NCI-H1930 (cell line): ENCODE measurements around the gene SPESP1.

Experiments used
- DNase-seq, 2 experiments: peaks; one replicate each; lab custom pipeline; 2025; lab: John Stamatoyannopoulos, UW

The SPESP1 gene

DNA sequence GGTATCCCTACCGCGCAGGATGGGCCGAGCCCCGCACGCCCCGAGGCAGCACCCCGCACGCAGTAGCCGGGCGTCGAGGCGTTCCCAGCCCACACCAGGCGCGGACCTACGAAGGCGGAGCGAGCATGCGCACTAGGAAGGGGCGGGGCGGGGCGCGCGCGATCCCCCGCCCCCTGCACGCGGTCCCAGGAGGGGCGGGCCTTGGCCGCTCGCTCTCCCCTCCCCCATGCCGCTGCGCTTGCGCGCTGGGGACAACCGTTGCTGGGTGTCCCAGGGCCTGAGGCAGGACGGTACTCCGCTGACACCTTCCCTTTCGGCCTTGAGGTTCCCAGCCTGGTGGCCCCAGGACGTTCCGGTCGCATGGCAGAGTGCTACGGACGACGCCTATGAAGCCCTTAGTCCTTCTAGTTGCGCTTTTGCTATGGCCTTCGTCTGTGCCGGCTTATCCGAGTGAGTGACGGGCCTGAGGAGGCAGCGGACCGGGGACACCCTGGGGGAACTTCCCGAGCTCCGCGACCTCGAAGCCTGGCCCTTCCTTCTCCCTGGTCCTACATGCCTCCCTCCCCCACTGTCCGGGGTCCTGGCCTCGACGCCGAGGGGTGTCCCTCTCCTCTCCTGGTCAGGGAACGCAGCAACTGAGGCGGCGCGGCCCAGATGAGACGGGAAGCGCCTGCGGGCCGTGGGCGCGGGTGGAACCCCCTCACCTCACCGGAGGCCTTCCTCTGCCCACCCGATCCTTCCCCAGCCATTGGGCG is at the start of gene SPESP1:
TSS of gene SPESP1 (plus strand) at position 258 of the 755 bp plus-strand sequence. CDS start at position 387, 129 bp downstream.
- DNase-seq, result no peak

DNA sequence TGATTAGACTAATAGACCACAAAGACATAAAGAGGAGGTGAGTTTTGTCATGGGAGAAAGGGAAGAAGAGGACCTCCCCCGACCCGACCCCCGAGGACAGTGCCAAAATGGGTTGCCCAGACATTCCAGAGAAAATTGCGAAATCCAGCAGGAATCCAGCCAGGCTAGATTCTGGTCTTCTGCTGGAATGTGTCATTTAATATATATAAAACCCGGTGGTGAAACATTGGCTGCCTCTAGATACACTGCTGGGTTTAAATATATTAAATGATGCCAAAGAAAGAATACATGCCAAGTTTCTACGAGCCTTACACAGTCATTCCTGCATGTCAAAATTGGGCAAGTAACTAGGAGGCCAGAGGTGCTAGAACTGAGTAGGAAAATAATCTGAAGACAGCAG is 45.3 kb upstream of the SPESP1 start:
- no peak for DNase-seq

DNA sequence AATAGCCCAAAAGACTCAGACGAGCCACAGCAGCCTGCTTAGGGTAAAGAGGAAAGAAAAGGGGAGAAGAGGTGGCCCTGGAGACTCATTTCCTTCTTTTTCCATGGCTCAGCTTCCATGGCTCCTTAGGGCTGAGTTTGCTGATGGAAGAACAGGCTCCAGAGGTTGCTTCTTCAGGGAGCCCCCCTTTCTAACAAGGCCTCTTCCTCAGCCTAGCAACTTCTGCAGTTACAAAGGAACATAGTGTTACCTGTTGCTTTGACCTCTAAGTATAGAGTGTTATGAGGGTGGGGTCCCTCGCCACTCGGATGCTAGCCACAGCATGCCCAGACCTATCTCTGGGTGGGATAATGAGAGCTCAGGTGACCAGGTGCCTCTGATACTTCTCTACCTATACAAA is 43.2 kb upstream of the SPESP1 start:
- DNase-seq, result no peak

DNA sequence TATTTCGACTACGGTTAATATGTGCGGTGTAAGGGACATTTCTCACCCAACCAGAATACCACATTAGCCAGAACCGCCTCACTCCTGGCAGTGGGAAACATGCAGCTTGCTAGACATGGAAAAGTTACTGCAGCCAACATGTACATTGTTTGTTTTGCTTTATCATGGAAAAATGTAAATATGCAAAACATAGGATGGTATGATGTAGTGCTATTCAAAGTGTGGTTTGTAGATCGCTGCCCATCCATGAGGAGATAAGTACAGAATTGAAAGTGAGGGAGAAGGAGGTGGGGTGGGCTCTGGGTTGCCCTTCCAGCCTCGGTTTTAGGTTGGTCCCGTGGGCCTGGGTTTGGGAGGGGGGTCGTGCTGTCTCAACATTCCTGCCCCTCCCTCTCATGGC is 42.5 kb upstream of the SPESP1 start:
- DNase-seq, result no peak

DNA sequence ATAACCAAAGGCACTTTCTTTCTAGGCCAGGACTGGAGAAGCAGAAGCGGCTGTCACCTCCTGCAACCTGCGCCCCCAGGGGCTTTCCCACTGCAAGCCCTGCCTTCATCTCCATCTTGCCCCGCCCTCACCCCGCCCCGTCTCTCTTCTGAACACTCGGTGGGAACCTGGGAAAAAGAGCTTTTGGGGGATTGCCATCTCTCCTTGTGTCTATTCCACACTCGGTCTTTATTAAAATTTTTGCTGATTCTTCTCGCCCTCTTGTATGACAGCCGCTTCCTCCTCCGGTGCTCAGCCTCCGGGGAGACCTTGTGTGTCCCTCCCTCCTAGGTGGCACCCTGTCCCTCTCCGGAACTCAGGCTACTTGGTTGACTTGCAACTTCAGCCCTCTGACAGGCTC is 41.9 kb upstream of the SPESP1 start:
- no peak for DNase-seq

DNA sequence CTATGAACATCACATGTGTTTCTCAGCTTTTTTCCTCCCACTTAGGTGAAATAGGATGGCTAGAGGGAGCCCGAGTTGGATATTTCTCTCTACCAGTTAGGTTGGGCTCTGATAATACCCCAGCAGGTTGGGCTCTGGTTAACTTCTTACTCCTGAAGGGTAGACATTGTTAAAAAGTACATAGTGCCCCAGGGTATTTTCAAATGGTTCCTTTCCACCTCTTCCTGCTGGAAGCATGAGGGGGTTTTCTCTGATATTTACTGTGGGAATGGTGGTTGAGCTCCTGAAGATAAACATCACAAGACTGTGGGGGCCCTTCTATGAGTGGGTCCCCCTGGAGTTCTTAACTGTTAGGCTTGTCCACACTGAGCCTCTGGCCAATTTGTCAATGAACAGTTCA is 36.1 kb upstream of the SPESP1 start:
- DNase-seq, result no peak

DNA sequence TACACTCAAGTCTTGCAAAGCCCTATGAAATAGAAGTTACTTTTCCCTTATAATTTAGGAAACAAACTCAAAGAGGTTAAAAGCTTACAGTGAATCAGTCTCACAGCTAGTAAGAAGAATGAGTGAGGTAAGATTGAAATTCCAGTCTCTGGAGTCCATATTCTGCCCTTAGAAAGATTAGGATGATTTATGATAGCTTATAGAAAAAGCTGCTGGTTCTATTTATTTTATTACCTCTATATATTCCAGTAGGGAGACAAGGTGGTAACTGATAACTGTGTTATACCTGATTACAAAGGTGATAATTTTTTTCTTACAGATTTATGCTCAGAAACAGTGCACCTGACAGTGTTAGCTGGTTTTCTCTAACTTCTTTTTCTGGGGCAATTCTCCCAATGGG is 34.1 kb upstream of the SPESP1 start:
- no peak for DNase-seq

DNA sequence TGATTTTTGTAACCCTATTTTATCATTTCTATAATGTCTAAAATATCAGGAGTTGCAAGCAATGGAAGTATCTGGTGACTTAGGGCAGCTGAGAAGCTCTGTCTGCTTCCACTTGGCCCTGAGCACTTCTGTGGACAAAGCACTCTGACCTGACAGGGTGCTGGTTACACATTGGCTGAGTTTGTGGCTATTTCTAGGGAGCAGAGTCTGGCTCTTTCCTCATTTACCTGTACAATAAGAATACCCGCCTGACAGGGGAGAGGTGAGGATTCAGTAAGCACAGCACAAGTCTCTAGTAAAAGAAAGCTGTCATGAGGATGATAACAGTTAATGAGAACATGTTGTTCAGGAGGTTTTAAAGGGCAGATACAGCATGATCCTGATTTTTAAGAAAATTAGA is 33.3 kb upstream of the SPESP1 start:
- DNase-seq, result no peak

DNA sequence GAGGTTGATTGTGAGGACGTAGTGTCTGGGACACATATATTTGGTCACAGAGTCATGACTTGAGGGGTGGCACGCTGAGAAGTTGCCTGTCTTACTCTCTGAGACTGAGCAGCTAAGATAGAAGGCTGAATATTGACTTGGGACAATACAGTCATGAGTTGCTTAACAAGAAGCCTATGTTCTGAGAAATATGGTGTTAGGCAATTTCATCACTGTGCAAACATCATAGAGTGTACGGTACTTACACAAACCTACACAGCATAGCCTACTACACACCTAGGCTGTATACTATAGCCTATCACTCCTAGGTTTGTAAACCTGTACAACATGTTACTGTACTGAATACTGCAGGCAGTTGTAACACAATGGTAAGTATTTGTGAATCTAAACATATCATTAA is 30.3 kb upstream of the SPESP1 start:
- no peak for DNase-seq

DNA sequence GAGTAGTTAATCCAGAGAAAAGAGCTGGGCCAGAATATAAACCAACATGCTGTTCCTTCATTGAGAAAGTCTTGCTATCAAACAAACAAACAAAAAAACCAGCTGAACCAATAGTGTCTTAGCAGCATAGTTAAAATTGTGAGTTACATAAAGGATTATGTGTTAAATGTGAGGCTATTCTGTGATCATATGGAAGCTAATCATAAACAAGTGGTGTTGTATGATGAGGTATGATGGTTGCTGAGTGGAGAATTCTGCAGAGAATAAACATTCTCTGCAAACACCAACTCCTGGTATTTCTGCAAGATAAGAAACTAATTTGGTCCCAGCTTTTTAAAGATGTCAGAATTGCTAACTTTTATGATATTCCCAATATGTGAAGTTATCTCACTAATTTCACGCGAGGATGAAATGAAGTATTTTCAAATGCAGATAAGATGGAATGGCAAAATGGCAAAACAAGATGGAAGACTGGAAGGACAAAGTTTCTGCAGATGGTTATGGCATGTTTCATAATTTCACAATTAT is 22.9 kb upstream of the SPESP1 start:
- no peak for DNase-seq

DNA sequence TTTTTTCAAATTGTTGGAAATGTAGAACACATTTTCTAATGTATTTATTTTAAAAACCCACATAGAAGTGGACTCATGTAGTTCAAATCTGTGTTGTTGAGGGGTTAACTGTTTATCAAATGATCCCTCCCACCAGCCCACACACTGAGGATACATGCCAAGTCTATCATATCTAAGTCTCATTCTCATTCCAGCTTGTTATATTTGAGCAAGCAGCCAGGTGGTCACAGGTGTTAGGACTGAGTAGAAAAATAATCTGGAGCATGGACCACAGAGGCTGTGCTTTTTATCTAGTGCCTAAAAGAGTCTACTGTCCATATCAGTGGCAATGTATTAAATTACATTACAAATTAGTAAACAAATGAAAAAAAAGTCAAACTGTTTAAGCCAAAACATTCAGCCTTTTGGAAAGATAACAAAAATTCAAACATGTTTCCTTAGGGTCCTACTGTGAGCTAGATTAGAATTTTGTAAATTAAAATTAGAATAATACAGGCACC is 20.7 kb upstream of the SPESP1 start:
- no peak for DNase-seq

DNA sequence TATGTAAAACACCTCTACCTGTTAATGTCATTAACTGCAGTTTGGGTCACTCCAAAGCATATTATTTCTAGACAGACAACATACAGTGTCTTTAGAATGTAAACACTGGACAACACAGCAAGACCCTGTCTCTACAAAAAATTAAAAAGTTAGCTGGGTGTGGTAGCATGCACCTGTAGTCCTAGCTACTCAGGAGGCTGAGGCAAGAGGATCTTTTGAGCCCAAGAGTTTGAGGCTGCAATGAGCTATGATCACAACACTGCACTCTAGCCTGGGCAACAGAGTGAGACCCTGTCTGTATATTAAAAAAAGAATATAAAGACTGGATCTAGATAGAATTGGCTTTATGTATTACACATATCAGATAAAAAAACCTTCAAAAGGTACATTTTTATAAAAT is 20.0 kb upstream of the SPESP1 start:
- DNase-seq, result no peak

DNA sequence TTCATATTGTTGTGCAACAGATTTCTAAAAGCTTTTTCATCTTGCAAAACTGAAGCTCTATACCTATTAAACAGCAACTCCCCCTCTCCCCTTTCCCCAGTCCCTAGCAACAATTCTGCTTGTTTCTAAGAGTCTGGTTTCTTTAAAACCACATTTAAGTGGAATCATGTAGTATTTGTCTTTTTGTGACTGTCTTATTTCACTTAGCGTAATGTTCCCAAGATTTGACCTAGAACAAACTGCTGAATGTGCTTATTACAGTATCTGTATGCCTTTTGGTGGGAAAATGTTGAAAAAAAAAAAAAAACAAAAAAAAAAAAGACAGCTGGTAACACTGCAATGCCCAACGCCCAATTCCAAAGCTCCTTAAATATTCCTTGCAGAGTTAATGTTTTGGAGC is 19.5 kb upstream of the SPESP1 start:
- DNase-seq, result no peak

DNA sequence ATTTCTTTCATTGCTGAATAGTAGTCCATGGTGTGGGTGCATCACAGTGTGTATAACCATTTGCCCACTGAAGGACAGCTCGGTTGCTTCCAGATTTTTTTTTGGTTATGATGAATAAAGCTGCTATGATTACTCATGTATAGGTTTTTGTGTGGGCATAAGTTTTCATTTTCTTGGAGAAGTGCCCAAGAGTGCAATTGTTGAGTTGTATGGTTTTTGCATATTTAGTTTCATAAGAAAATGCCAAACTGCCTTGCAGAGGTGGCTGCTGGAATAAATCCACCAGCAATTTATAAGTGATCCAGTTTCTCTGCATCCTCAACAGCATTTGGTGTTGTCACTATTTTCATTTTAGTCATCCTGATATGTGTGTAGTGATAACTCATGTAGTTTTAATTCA is 8.4 kb upstream of the SPESP1 start:
- no peak for DNase-seq

DNA sequence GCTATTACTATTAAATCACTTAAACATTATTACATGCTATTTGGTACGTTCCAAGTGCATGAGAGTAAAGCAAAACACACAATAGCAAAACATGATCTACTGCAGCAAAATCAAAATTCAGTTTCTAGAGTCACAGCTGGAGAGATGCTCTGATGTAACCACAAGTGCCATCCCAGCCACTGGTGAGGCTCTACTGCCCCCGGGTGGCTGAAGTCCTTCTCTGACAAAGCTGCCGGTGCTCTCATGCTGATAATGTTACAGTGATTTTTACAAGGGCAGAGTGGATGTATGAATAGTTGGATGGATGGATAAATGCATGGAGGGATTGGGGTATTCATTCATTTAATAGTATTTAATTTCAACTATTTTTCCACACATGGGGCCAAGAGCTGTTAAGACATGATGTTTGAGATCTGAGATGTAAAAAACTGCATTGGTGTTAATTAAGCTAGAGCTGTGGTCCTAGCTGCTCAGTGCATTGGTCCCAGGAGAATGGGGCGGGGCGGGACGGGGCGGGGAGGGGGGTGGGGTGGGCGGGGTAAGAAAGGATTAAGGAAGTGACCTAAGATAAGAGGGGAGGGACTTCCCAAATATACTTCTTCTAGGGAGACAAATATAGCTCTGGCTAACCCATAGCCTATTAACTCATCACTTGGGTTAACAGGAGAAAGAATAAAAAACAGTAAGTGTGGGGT is 5.3 kb upstream of the SPESP1 start:
- DNase-seq, result peak; percentile 28 to 42

DNA sequence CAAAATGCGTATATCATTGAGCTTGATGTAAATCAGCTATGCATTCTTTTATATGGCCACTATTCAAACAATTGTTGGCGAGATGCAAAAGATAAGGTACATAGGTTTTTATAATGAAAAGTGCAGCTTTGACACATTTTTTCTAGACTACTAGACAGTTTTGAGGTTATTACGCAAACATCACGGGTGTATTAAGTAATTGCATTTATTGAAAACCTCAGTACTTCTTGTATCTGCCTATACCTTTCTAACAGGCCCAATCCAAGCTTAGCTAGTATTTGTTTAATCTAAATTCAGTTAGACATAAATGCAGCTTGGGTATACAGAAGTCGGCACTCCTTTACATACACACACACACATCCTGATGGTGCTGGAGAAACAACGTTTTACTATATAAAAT is 2.7 kb downstream of the SPESP1 start:
- DNase-seq, result no peak

DNA sequence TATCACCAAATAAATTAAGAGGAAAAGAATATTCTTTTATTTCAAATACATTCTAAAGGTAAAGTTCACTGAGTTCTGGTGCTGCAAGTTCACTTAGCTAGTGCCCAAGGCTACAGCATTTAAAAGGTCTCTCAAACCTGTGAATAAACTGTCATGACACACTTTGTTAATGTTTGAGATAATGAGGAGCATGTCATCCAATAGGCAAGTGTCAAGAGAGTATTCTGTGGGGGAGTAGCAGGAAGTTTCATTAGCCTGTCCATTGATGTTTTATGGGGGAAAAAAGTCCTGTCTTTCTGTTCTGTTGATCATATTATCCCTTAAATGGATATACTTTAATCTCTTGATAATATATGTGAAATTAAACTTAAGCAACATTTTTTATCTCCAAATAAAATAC is 4.0 kb downstream of the SPESP1 start:
- no peak for DNase-seq

DNA sequence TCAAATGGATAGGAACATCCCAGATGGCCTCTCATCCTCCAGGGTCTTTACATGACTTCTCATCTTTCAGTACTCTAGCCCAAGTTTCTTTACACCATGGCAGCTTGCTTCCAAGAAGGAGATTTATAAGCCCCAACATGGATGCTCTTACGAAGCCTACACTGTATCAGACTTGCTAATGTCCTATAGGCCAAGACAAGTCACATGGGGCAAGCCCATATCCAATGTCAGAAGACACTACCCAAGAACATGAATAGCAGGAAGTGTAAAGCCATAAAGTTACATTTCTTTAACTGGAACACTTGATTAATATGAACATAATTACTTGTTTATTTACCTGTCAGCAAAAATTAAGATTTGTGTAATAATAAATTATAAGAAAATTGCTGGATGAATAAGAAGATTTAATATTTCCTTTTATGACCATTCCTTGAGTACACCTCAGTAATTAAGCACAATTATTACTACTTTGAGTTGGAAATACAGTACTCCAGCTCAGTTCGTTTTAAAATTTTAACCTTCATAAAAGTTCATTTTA is 5.1 kb downstream of the SPESP1 start:
- DNase-seq, result no peak

DNA sequence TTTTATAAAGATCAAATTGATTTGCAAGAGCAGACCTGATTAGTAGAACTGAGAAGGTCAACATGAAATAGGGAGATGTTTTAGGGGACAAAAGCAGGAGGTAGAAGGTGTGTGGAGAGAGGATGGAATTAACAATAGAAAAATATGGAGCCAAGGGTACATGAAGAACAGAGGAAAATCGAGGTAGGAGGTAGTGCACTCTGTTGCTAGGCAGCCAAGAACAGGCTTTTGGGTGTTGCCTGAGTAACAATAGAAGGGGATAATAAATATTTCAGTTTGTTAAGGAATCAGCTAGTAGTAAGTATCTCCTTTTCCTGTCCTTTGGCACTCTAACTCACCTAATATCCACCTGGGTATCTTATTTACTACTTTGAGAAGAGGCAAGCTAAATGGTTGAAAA is 9.2 kb downstream of the SPESP1 start:
- DNase-seq, result no peak

DNA sequence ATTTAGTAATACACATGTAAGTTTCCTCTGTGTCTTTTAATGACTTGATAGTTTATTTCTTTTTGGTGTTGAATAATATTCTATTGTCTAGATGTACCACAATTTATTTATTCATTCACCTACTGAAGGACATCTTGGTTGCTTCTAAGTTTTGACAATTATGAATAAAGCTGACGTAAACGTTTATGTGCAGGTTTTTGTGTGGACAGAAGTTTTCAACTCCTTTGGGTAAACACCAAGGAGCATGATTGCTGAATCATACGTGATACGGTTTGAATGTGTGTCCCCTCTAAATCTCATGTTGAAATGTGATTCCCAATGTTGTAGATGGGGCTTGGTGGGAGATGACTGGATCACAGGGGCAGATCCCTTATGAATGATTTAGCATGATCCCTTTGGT is 21.5 kb downstream of the SPESP1 start:
- no peak for DNase-seq

DNA sequence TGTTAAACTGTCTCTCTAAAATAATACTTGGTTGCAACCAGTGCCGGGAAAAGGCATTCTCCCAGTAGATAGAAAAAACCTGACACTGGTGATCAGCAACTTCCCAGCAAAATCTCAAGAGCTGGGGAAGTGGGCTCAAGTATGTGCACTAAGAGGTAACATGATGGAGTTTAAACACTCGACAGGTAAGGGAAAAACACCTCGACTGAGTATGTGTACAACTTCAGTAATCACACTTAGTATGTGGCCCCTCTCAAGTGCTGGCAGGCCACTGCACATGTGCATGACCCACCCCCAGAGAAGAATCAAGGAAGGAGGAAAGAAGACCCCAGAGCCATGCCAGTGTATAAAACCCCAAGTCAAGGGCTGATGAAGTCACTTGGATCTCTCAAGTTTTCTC is 27.4 kb downstream of the SPESP1 start:
- DNase-seq, result no peak

DNA sequence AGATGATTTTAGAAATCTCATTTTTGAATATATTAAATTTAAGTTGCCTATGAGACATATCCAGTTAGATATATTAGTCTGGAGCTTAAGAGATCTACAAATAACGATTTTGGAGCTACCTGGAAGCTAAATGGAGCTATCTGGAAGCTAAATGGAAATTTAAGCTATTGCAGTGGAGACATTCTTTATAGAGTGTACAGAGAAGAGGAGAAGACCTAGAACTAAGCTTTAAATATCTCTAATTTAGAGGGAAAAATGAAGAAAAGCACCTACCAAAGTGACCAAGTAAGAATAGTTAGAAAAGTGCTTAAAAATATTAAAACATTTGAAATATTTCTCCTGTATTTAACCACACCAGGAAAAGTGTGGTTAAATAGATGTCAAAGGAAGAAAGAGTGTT is 28.3 kb downstream of the SPESP1 start:
- DNase-seq, result no peak

DNA sequence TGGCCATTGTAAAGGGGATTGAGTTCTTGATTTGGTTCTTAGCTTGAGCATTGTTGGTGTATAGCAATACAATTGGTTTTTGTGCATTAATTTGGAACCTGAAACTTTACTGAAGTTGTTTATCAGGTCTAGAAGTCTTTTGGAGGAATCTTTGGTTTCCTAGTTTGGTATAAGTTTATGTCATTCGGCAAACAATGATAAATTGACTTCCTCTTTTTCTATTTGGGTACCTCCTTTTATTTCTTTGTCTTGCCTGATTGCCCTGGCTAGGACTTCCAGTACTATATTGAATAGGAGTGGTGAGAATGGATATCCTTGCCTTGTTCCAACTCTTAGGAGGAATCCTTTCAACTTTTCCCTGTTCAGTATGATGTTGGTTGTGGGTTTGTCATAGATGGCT is 32.1 kb downstream of the SPESP1 start:
- DNase-seq, result no peak
